WTC11 (cell line): ENCODE data around the gene ELFN2. TPM values are rescaled to one million over a fixed set of nuclear protein-coding genes. Genes with fewer than 3 reads are reported as not detected.

Source experiments
- ATAC-seq: fragments of 200-7000 bp; cut with Tn5 transposase; 2 replicates; pipeline ENCODE4 v1.10.0; 2021; ENCODE audit warnings: mild to moderate bottlenecking, moderate library complexity
- CTCF ChIA-PET: fragments of 300-600 bp; sonication (Branson Sonifier 250); formaldehyde crosslinking; loops from one replicate; lab custom pipeline; 2021; ENCODE audit warnings: antibody characterized with exemption; lab: Charles Lee
- POLR2A ChIA-PET: fragments of 350-600 bp; sonication (Branson Sonifier 250); formaldehyde crosslinking; loops from one replicate; lab custom pipeline; 2021; ENCODE audit warnings: antibody characterized with exemption; lab: Charles Lee
- DNase-seq: peaks from one replicate; pipeline ENCODE4 v3.0.0; 2021; ENCODE audit warnings: low spot score
- H3K27ac Mint-ChIP-seq: 2 replicates; pipeline ENCODE4 v1.8.0; 2021; ENCODE audit warnings: mixed read lengths
- H3K27me3 Mint-ChIP-seq: 2 replicates; pipeline ENCODE4 v1.8.0; 2021; ENCODE audit warnings: low read depth, mild to moderate bottlenecking, moderate library complexity, mixed read lengths
- H3K36me3 Mint-ChIP-seq: 2 replicates; pipeline ENCODE4 v1.8.0; 2021; ENCODE audit warnings: mixed read lengths
- H3K4me1 Mint-ChIP-seq: 2 replicates; pipeline ENCODE4 v1.8.0; 2022; ENCODE audit warnings: mixed read lengths
- H3K4me3 Mint-ChIP-seq: 2 replicates; pipeline ENCODE4 v1.8.0; 2021; ENCODE audit warnings: mild to moderate bottlenecking, moderate library complexity, mixed read lengths
- H3K9me3 Mint-ChIP-seq: 2 replicates; pipeline ENCODE4 v1.8.0; 2021; ENCODE audit warnings: mixed read lengths
- CREB1 ChIP-seq: sonication (generic); formaldehyde crosslinking; IDR thresholded peaks from 2 replicates; pipeline ENCODE4 v1.8.0; 2023; ENCODE audit warnings: mild to moderate bottlenecking, missing genetic modification reagents
- CREM ChIP-seq: sonication (generic); formaldehyde crosslinking; IDR thresholded peaks from 2 replicates; pipeline ENCODE4 v1.8.1; 2022; ENCODE audit warnings: mild to moderate bottlenecking, missing genetic modification reagents, moderate library complexity
- FOXK1 ChIP-seq: sonication (generic); formaldehyde crosslinking; IDR thresholded peaks from 2 replicates; pipeline ENCODE4 v1.8.0; 2022; ENCODE audit warnings: mild to moderate bottlenecking, moderate library complexity, missing genetic modification reagents
- GTF2I ChIP-seq: fragments of 250-450 bp; sonication (Bioruptor Pico); conservative IDR thresholded peaks from 2 replicates; pipeline ENCODE4 v1.4.0; 2021; ENCODE audit warnings: mild to moderate bottlenecking
- MAX ChIP-seq: sonication (generic); formaldehyde crosslinking; IDR thresholded peaks from 2 replicates; pipeline ENCODE4 v1.8.0; 2022; ENCODE audit warnings: mild to moderate bottlenecking, missing genetic modification reagents
- MXD4 ChIP-seq: fragments of 250-450 bp; sonication (Bioruptor Pico); IDR thresholded peaks from 2 replicates; pipeline ENCODE4 v1.8.0; 2021; ENCODE audit warnings: mild to moderate bottlenecking, moderate library complexity, borderline replicate concordance
- MYBL2 ChIP-seq: sonication (generic); formaldehyde crosslinking; IDR thresholded peaks from 2 replicates; pipeline ENCODE4 v1.8.1; 2023; ENCODE audit warnings: mild to moderate bottlenecking, moderate library complexity, missing genetic modification reagents
- NFATC4 ChIP-seq: fragments of 250-450 bp; sonication (Bioruptor Pico); IDR thresholded peaks from 2 replicates; pipeline ENCODE4 v1.9.0; 2021; ENCODE audit warnings: mild to moderate bottlenecking
- NFE2L1 ChIP-seq: sonication (generic); formaldehyde crosslinking; IDR thresholded peaks from 2 replicates; pipeline ENCODE4 v1.8.1; 2023; ENCODE audit warnings: missing genetic modification reagents
- NFYB ChIP-seq: sonication (generic); formaldehyde crosslinking; conservative IDR thresholded peaks from 2 replicates; pipeline ENCODE4 v1.8.0; 2022; ENCODE audit warnings: low read depth, missing genetic modification reagents
- OVOL2 ChIP-seq: fragments of 250-450 bp; sonication (Bioruptor Pico); IDR thresholded peaks from 2 replicates; pipeline ENCODE4 v1.9.0; 2021; ENCODE audit warnings: mild to moderate bottlenecking, borderline replicate concordance
- RELA ChIP-seq: sonication (generic); formaldehyde crosslinking; IDR thresholded peaks from 2 replicates; pipeline ENCODE4 v1.8.1; 2022; ENCODE audit warnings: missing genetic modification reagents, mild to moderate bottlenecking, borderline replicate concordance
- TCF7 ChIP-seq: sonication (generic); formaldehyde crosslinking; IDR thresholded peaks from 2 replicates; pipeline ENCODE4 v1.8.0; 2022; ENCODE audit warnings: mild to moderate bottlenecking, low read depth, missing genetic modification reagents, moderate library complexity
- ZNF396 ChIP-seq: fragments of 250-450 bp; sonication (Bioruptor Pico); IDR thresholded peaks from 2 replicates; pipeline ENCODE4 v1.8.0; 2021; ENCODE audit warnings: mild to moderate bottlenecking, moderate library complexity, borderline replicate concordance
- total RNA-seq: library from RNA; stranded (reverse); gene quantifications from 3 replicates; pipeline ENCODE4 v1.2.3, GENCODE V29; 2021
- TF ChIP-seq, protein P1 (sequence below): fragments of 250-450 bp; sonication (Bioruptor Pico); IDR thresholded peaks from 2 replicates; pipeline ENCODE4 v1.8.0; 2021; ENCODE audit warnings: mild to moderate bottlenecking
- TF ChIP-seq, protein P2 (sequence below): sonication (generic); formaldehyde crosslinking; IDR thresholded peaks from 2 replicates; pipeline ENCODE4 v1.8.1; 2023; ENCODE audit warnings: mild to moderate bottlenecking, missing genetic modification reagents
- TF ChIP-seq, protein P3 (sequence below): sonication (generic); formaldehyde crosslinking; IDR thresholded peaks from 2 replicates; pipeline ENCODE4 v1.8.1; 2022; ENCODE audit warnings: low read depth, missing genetic modification reagents, borderline replicate concordance
- TF ChIP-seq, protein P4 (sequence below): fragments of 250-450 bp; sonication (Bioruptor Pico); IDR thresholded peaks from 2 replicates; pipeline ENCODE4 v1.9.0; 2021; ENCODE audit warnings: mild to moderate bottlenecking
- TF ChIP-seq, protein P5 (sequence below): fragments of 200-600 bp; IDR thresholded peaks from 2 replicates; pipeline ENCODE4 v1.8.0; 2022; ENCODE audit warnings: antibody characterized with exemption
- TF ChIP-seq, protein P6 (sequence below): sonication (generic); formaldehyde crosslinking; IDR thresholded peaks from 2 replicates; pipeline ENCODE4 v1.8.1; 2022; ENCODE audit warnings: missing genetic modification reagents, borderline replicate concordance
- TF ChIP-seq, protein P7 (sequence below): sonication (generic); formaldehyde crosslinking; IDR thresholded peaks from 2 replicates; pipeline ENCODE4 v1.8.0; 2022; ENCODE audit warnings: missing genetic modification reagents

ELFN2 gene
- total RNA-seq, 1 experiment from 2014 or later: 0.87 TPM

- TF ChIP-seq, protein P1, sequence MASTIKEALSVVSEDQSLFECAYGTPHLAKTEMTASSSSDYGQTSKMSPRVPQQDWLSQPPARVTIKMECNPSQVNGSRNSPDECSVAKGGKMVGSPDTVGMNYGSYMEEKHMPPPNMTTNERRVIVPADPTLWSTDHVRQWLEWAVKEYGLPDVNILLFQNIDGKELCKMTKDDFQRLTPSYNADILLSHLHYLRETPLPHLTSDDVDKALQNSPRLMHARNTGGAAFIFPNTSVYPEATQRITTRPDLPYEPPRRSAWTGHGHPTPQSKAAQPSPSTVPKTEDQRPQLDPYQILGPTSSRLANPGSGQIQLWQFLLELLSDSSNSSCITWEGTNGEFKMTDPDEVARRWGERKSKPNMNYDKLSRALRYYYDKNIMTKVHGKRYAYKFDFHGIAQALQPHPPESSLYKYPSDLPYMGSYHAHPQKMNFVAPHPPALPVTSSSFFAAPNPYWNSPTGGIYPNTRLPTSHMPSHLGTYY (CRISPR knock-in tag): no peak
- TF ChIP-seq FOXK1 (CRISPR knock-in tag) (no peak), TCF7 (CRISPR knock-in tag) (no peak), RELA (CRISPR knock-in tag) (no peak), NFYB (CRISPR knock-in tag) (no peak), ZNF396 (CRISPR knock-in tag) (no peak), OVOL2 (CRISPR knock-in tag) (no peak), MAX (CRISPR knock-in tag) (no peak), MXD4 (CRISPR knock-in tag) (no peak), CREB1 (CRISPR knock-in tag) (no peak), NFATC4 (CRISPR knock-in tag) (no peak), CREM (CRISPR knock-in tag) (no peak), NFE2L1 (CRISPR knock-in tag) (no peak), GTF2I (CRISPR knock-in tag) (no peak)
- TF ChIP-seq, protein P2, sequence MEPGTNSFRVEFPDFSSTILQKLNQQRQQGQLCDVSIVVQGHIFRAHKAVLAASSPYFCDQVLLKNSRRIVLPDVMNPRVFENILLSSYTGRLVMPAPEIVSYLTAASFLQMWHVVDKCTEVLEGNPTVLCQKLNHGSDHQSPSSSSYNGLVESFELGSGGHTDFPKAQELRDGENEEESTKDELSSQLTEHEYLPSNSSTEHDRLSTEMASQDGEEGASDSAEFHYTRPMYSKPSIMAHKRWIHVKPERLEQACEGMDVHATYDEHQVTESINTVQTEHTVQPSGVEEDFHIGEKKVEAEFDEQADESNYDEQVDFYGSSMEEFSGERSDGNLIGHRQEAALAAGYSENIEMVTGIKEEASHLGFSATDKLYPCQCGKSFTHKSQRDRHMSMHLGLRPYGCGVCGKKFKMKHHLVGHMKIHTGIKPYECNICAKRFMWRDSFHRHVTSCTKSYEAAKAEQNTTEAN (CRISPR knock-in tag): no peak
- TF ChIP-seq, protein P3, sequence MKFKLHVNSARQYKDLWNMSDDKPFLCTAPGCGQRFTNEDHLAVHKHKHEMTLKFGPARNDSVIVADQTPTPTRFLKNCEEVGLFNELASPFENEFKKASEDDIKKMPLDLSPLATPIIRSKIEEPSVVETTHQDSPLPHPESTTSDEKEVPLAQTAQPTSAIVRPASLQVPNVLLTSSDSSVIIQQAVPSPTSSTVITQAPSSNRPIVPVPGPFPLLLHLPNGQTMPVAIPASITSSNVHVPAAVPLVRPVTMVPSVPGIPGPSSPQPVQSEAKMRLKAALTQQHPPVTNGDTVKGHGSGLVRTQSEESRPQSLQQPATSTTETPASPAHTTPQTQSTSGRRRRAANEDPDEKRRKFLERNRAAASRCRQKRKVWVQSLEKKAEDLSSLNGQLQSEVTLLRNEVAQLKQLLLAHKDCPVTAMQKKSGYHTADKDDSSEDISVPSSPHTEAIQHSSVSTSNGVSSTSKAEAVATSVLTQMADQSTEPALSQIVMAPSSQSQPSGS (CRISPR knock-in tag): no peak
- TF ChIP-seq, protein P4, sequence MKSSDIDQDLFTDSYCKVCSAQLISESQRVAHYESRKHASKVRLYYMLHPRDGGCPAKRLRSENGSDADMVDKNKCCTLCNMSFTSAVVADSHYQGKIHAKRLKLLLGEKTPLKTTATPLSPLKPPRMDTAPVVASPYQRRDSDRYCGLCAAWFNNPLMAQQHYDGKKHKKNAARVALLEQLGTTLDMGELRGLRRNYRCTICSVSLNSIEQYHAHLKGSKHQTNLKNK: no peak
- TF ChIP-seq, protein P5, sequence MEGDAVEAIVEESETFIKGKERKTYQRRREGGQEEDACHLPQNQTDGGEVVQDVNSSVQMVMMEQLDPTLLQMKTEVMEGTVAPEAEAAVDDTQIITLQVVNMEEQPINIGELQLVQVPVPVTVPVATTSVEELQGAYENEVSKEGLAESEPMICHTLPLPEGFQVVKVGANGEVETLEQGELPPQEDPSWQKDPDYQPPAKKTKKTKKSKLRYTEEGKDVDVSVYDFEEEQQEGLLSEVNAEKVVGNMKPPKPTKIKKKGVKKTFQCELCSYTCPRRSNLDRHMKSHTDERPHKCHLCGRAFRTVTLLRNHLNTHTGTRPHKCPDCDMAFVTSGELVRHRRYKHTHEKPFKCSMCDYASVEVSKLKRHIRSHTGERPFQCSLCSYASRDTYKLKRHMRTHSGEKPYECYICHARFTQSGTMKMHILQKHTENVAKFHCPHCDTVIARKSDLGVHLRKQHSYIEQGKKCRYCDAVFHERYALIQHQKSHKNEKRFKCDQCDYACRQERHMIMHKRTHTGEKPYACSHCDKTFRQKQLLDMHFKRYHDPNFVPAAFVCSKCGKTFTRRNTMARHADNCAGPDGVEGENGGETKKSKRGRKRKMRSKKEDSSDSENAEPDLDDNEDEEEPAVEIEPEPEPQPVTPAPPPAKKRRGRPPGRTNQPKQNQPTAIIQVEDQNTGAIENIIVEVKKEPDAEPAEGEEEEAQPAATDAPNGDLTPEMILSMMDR: no peak
- TF ChIP-seq, all 79 proteins: peak for 0
- no peaks in the 10 kb centered on the region for H3K36me3 Mint-ChIP-seq
- CTCF ChIA-PET: interaction anchor here (2.4 kb wide), 1 partner anchor 17 kb away, joined by 5 read pairs; no protein-coding TSS in a partner anchor
- DNase-seq (no peak), ATAC-seq (no peak)
- H3K9me3 Mint-ChIP-seq: no peaks in the 10 kb centered on the region
- no peak overlapping the region for H3K4me3 Mint-ChIP-seq
- 0 out of 2 replicates have a peak, but pooled peaks cover 3% of the 10 kb centered on the region for H3K4me1 Mint-ChIP-seq
- no peak overlapping the region for H3K27ac Mint-ChIP-seq
- no peaks in the 10 kb centered on the region for H3K27me3 Mint-ChIP-seq
- POLR2A ChIA-PET: no interaction called here
Observed at GRCh38 chr22:37411655-37412054, 15.6 kb downstream of the ELFN2 start.

GRCh38 chr22:37410174-37411055, 16.9 kb downstream of the ELFN2 start:
- Mint-ChIP-seq H3K4me1 (0 out of 2 replicates have a peak, but pooled peaks cover 3% of the 10 kb centered on the region), H3K36me3 (no peaks in the 10 kb centered on the region), H3K27me3 (no peaks in the 10 kb centered on the region), H3K27ac (peak overlapping the region; percentile 49; the same call in 1 of the 2 replicates), H3K9me3 (no peaks in the 10 kb centered on the region), H3K4me3 (no peak overlapping the region)
- ATAC-seq: no peak; the same call in 1 of the 2 replicates
- no peak for DNase-seq
- ChIA-PET POLR2A (no interaction called here), CTCF (interaction anchor here (0.6 kb wide), 1 partner anchor 19 kb away, joined by 3 read pairs; no protein-coding TSS in a partner anchor)
- TF ChIP-seq, protein P6, sequence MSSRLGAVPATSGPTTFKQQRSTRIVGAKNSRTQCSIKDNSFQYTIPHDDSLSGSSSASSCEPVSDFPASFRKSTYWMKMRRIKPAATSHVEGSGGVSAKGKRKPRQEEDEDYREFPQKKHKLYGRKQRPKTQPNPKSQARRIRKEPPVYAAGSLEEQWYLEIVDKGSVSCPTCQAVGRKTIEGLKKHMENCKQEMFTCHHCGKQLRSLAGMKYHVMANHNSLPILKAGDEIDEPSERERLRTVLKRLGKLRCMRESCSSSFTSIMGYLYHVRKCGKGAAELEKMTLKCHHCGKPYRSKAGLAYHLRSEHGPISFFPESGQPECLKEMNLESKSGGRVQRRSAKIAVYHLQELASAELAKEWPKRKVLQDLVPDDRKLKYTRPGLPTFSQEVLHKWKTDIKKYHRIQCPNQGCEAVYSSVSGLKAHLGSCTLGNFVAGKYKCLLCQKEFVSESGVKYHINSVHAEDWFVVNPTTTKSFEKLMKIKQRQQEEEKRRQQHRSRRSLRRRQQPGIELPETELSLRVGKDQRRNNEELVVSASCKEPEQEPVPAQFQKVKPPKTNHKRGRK (CRISPR knock-in tag): no peak
- TF ChIP-seq MYBL2 (CRISPR knock-in tag) (no peak), FOXK1 (CRISPR knock-in tag) (no peak), MXD4 (CRISPR knock-in tag) (no peak)
- TF ChIP-seq, protein P7, sequence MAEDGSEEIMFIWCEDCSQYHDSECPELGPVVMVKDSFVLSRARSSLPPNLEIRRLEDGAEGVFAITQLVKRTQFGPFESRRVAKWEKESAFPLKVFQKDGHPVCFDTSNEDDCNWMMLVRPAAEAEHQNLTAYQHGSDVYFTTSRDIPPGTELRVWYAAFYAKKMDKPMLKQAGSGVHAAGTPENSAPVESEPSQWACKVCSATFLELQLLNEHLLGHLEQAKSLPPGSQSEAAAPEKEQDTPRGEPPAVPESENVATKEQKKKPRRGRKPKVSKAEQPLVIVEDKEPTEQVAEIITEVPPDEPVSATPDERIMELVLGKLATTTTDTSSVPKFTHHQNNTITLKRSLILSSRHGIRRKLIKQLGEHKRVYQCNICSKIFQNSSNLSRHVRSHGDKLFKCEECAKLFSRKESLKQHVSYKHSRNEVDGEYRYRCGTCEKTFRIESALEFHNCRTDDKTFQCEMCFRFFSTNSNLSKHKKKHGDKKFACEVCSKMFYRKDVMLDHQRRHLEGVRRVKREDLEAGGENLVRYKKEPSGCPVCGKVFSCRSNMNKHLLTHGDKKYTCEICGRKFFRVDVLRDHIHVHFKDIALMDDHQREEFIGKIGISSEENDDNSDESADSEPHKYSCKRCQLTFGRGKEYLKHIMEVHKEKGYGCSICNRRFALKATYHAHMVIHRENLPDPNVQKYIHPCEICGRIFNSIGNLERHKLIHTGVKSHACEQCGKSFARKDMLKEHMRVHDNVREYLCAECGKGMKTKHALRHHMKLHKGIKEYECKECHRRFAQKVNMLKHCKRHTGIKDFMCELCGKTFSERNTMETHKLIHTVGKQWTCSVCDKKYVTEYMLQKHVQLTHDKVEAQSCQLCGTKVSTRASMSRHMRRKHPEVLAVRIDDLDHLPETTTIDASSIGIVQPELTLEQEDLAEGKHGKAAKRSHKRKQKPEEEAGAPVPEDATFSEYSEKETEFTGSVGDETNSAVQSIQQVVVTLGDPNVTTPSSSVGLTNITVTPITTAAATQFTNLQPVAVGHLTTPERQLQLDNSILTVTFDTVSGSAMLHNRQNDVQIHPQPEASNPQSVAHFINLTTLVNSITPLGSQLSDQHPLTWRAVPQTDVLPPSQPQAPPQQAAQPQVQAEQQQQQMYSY (CRISPR knock-in tag): no peak
